ENCODE measurements around the gene DDX6. TPM values are rescaled to one million over a fixed set of nuclear protein-coding genes. Genes with fewer than 3 reads are reported as not detected.

The DDX6 gene
- total and polyA plus RNA-seq, 10 of the 15 experiments (the other 5 are each of a cell fraction or from before 2014, with no cell fraction given) = 6.6 to 119 (median 48.8) TPM

DNA sequence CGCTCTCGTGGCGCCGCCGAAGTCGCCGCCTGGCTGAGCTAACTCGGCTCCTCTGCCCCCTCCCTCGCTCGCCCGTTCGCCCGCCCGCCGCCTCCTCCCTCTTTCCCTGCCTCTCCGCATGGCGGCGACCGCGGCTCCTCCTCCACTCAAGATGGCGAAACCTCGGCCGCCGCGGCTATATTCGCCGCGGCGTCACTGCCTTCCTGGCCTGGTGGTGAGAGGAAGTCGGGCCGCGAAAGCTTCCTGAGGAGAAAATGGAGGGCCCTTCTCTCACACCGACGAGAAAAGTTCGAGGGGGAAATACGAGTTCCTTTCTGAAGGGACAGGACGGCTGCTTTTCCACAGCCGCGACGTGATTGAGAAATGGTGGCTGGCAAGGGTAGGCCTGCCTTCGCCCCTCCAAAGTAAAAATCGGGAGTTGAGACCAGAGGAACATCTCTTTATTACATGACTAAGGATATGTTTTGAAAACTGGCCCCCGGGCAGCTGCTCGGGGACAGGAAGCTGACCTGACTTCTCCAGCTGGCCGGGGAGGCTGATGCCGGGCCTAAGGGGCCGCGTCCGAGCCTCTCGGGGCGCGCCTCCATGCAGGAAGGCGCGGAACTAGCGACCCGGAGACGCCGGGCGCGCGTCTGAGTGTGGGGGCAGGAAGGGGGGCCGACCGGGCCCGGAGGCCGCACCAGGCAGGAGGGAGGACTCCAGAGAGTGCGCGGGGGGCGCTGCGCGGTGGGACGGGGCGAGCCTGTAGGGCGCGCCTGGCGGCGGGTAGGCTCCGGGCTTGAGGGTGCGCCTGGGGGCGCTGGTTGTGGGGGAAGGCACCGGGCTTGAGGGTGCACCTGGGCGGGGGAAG lies at the start of gene DDX6 (continued):
- TF ChIP-seq CHD1 (IDR thresholded peaks at IDR 0.05; ENCODE audit: low read depth, low read length) (peak; percentile 84), BHLHE40 (IDR thresholded peaks at IDR 0.05; ENCODE audit: borderline replicate concordance in 1 of 2, low read depth in 2 of 2, low read length in 1 of 2) (peak; percentile 12 to 28; a peak in 1 of 4 replicates), TAF1 (IDR thresholded peaks at IDR 0.05; ENCODE audit: borderline replicate concordance, low read depth, low read length) (peak; percentile 99), EP300 (IDR thresholded peaks at IDR 0.05; ENCODE audit: borderline replicate concordance in 1 of 2, control insufficient read depth in 1 of 2, low read depth in 2 of 2, low read length in 2 of 2) (no peak), HDAC2 (IDR thresholded peaks at IDR 0.05) (no peak), NRF1 (conservative IDR thresholded peaks at IDR 0.05; ENCODE audit: low read depth, low read length) (peak; percentile 42; the same call in 1 of the 2 replicates), SMAD5 (IDR thresholded peaks at IDR 0.05; ENCODE audit: low read depth) (no peak; the same call in 1 of the 2 replicates), MEF2A (IDR thresholded peaks at IDR 0.05; ENCODE audit: insufficient read depth, low read depth, low read length) (peak; percentile 41; the same call in 1 of the 2 replicates), NBN (IDR thresholded peaks at IDR 0.05) (peak; percentile 32), MTA2 (IDR thresholded peaks at IDR 0.05; ENCODE audit: low read depth) (no peak), JUND (IDR thresholded peaks at IDR 0.05; ENCODE audit: low read depth, low read length) (no peak), LARP7 (IDR thresholded peaks at IDR 0.05) (peak; percentile 64; the same call in 1 of the 2 replicates)
- TF ChIP-seq, protein P1, sequence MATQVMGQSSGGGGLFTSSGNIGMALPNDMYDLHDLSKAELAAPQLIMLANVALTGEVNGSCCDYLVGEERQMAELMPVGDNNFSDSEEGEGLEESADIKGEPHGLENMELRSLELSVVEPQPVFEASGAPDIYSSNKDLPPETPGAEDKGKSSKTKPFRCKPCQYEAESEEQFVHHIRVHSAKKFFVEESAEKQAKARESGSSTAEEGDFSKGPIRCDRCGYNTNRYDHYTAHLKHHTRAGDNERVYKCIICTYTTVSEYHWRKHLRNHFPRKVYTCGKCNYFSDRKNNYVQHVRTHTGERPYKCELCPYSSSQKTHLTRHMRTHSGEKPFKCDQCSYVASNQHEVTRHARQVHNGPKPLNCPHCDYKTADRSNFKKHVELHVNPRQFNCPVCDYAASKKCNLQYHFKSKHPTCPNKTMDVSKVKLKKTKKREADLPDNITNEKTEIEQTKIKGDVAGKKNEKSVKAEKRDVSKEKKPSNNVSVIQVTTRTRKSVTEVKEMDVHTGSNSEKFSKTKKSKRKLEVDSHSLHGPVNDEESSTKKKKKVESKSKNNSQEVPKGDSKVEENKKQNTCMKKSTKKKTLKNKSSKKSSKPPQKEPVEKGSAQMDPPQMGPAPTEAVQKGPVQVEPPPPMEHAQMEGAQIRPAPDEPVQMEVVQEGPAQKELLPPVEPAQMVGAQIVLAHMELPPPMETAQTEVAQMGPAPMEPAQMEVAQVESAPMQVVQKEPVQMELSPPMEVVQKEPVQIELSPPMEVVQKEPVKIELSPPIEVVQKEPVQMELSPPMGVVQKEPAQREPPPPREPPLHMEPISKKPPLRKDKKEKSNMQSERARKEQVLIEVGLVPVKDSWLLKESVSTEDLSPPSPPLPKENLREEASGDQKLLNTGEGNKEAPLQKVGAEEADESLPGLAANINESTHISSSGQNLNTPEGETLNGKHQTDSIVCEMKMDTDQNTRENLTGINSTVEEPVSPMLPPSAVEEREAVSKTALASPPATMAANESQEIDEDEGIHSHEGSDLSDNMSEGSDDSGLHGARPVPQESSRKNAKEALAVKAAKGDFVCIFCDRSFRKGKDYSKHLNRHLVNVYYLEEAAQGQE (IDR thresholded peaks at IDR 0.05; ENCODE audit: low read depth, low read length) = 0 out of 2 replicates have a peak, but pooled peaks have one; percentile 32
- TF ChIP-seq, protein P2, sequence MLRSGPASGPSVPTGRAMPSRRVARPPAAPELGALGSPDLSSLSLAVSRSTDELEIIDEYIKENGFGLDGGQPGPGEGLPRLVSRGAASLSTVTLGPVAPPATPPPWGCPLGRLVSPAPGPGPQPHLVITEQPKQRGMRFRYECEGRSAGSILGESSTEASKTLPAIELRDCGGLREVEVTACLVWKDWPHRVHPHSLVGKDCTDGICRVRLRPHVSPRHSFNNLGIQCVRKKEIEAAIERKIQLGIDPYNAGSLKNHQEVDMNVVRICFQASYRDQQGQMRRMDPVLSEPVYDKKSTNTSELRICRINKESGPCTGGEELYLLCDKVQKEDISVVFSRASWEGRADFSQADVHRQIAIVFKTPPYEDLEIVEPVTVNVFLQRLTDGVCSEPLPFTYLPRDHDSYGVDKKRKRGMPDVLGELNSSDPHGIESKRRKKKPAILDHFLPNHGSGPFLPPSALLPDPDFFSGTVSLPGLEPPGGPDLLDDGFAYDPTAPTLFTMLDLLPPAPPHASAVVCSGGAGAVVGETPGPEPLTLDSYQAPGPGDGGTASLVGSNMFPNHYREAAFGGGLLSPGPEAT (IDR thresholded peaks at IDR 0.05; ENCODE audit: low read depth) = peak; percentile 32
- TF ChIP-seq, protein P3, sequence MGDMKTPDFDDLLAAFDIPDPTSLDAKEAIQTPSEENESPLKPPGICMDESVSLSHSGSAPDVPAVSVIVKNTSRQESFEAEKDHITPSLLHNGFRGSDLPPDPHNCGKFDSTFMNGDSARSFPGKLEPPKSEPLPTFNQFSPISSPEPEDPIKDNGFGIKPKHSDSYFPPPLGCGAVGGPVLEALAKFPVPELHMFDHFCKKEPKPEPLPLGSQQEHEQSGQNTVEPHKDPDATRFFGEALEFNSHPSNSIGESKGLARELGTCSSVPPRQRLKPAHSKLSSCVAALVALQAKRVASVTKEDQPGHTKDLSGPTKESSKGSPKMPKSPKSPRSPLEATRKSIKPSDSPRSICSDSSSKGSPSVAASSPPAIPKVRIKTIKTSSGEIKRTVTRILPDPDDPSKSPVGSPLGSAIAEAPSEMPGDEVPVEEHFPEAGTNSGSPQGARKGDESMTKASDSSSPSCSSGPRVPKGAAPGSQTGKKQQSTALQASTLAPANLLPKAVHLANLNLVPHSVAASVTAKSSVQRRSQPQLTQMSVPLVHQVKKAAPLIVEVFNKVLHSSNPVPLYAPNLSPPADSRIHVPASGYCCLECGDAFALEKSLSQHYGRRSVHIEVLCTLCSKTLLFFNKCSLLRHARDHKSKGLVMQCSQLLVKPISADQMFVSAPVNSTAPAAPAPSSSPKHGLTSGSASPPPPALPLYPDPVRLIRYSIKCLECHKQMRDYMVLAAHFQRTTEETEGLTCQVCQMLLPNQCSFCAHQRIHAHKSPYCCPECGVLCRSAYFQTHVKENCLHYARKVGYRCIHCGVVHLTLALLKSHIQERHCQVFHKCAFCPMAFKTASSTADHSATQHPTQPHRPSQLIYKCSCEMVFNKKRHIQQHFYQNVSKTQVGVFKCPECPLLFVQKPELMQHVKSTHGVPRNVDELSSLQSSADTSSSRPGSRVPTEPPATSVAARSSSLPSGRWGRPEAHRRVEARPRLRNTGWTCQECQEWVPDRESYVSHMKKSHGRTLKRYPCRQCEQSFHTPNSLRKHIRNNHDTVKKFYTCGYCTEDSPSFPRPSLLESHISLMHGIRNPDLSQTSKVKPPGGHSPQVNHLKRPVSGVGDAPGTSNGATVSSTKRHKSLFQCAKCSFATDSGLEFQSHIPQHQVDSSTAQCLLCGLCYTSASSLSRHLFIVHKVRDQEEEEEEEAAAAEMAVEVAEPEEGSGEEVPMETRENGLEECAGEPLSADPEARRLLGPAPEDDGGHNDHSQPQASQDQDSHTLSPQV (IDR thresholded peaks at IDR 0.05) = no peak
